Choroid plexus epithelial cell (primary cell): ENCODE measurements around the gene HHLA2.
A peak's percentile ranks its signal among the peaks of the same experiment; 100 is the strongest.

Source experiments
- DNase-seq: peaks from one replicate; pipeline ENCODE4 v3.0.0-alpha.2; 2010; ENCODE audit warnings: low read depth
- H3K4me3 ChIP-seq: 2 replicates; pipeline ENCODE4 v1.5.1; 2011; ENCODE audit warnings: low read depth, mild to moderate bottlenecking, control low read depth, low read length, moderate library complexity
- CTCF ChIP-seq: conservative IDR thresholded peaks from 2 replicates; pipeline ENCODE4 v1.5.1; 2011; ENCODE audit warnings: low read depth, mild to moderate bottlenecking, control low read depth, inconsistent platforms, low read length, moderate library complexity

HHLA2 gene

GRCh38 chr3:108292450-108292849, 3.9 kb upstream of the HHLA2 start:
- DNase-seq = no peak

GRCh38 chr3:108292905-108293328, 3.4 kb upstream of the HHLA2 start:
- TF ChIP-seq CTCF = no peak
- DNase-seq = no peak
- no peak overlapping the region for H3K4me3 ChIP-seq

More at GRCh38 chr3:108292450-108292849, 3.9 kb upstream of the HHLA2 start:
- no peak overlapping the region for H3K4me3 ChIP-seq
- no peak for TF ChIP-seq CTCF

- no peak overlapping the region for H3K4me3 ChIP-seq
- no peak for DNase-seq
- no peak for TF ChIP-seq CTCF
Measured at GRCh38 chr3:108293858-108294257, 2.5 kb upstream of the HHLA2 start.

GRCh38 chr3:108295421-108296175, 750 bp upstream of the HHLA2 start:
- DNase-seq = no peak
- no peak for TF ChIP-seq CTCF
- no peak overlapping the region for H3K4me3 ChIP-seq

GRCh38 chr3:108297647-108298046, 1.3 kb downstream of the HHLA2 start:
- DNase-seq = peak; percentile 7
- TF ChIP-seq CTCF = no peak
- no peak overlapping the region for H3K4me3 ChIP-seq

GRCh38 chr3:108298056-108298455, 1.7 kb downstream of the HHLA2 start:
- DNase-seq = no peak
- no peak overlapping the region for H3K4me3 ChIP-seq
- no peak for TF ChIP-seq CTCF
